Measurements from ENCODE around the gene ADGRV1.
"Not testable (repeated sequence)": the region's sequence is repeated elsewhere in the genome, so short reads cannot be mapped to it uniquely, and the experiment has no call there.

ADGRV1 gene

GRCh38 chr5:90957906-90958305 lies 399.3 kb downstream of the ADGRV1 start:
- no peak for DNase-seq

DNA sequence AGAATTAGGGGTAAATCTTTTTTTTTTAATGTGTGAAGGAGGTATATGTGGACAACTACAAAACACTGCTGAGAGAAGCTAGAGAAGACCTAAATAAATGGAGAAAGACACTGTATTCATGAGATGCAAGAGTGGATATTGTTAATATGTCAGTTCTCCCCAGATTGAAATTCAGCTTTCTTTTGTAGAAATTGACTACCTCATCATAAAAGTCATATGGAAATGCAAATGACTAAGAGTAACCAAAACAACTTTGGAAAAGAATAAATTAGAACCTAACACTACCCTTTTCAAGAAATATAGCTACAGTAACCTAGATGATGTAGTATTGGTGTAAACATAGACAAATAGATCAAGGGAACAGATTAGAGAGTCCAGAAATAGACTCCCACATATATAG lies 400.7 kb downstream of the ADGRV1 start:
- DNase-seq, result no peak

GRCh38 chr5:90962481-90962880 lies 403.9 kb downstream of the ADGRV1 start:
- DNase-seq, result no peak

GRCh38 chr5:90965110-90965685 lies 406.6 kb downstream of the ADGRV1 start:
- no peak for DNase-seq

DNA sequence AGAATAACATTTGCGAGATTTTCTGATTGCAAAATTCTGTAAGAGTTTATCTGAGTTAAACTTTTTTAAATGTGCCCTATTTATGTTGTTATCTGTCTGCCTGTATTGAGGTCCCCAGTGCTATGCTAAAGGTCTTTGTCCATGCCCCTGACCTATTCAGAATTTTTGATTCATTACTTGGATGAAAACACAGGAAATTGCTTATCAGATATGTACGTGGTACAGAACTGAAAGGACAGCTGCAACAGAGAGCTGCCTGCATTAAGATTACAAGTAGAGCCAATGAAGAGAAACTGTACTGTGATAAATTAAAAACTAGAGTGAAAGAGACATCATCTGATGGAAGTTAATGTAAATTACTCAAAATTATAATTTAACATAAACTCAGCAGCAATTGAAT lies 408.8 kb downstream of the ADGRV1 start:
- no peak for DNase-seq

DNA sequence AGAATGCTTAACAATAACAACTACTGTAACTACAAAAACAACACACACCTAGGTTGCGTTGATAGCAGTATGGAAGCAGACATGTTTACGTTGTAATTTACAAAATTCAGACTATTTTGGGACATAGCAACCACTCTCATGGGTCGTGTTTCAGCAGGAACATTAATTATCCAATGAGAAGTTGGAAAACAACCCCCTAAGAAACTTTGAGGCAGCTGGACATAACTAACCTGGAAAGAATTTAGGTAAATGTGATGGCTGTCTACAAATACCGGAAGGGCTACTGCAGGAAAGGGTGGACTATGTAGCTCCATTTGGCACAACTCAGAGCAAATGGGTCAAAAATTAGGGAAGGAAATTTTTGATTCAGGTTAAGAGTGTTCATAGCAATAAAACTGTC lies 409.3 kb downstream of the ADGRV1 start:
- no peak for DNase-seq

DNA sequence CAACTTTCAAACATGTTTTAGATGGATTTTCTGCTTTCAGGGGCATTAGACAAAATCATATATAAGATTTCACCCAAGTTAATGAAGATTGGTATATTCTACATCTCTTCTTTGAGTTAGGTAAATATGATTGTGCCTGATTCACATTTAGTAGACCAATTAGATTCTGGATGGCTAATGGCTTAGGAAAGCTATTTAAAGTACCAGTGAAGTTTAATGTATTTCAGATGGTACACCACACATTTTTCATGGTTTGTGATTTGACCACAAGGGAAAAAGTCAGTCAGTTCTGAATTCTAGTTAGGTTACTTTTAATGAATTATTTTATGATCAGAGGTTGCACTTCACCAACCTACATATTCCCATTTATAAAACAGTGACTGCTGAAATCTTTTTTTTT lies 409.7 kb downstream of the ADGRV1 start:
- no peak for DNase-seq

DNA sequence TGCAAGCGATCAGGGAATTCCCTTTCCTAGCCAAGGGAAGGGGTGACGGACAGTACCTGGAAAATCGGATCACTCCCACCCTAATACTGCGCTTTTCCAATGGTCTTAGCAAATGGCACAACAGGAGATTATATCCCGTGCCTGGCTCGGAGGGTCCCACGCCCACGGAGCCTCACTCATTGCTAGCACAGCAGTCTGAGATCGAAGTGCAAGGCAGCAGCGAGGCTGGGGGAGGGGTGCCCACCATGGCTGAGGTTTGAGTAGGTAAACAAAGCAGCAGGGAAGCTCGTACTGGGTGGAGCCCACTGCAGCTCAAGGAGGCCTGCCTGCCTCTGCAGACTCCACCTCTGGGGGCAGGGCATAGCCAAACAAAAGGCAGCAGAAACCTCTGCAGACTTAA lies 411.3 kb downstream of the ADGRV1 start:
- not testable (repeated sequence) for DNase-seq

GRCh38 chr5:90981177-90981576 lies 422.6 kb downstream of the ADGRV1 start:
- no peak for DNase-seq

DNA sequence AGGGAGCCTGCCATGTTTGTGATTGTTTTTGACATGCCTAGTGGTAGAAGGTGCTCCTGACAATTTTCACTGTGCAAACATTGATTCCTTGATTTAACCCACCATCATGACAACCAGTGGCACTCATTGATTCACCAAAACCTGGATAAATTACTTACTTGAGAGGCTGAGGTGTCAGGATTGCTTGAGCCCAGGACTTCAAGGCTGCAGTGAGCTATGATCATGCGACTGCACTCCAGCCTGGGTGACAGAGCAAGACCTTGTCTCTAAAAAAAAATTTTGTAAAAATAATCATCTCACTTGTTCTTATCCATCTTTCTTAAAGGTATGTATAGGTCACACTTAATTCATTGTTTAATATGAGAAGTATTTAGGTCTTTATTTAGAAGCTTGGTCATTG lies 423.2 kb downstream of the ADGRV1 start:
- no peak for DNase-seq

DNA sequence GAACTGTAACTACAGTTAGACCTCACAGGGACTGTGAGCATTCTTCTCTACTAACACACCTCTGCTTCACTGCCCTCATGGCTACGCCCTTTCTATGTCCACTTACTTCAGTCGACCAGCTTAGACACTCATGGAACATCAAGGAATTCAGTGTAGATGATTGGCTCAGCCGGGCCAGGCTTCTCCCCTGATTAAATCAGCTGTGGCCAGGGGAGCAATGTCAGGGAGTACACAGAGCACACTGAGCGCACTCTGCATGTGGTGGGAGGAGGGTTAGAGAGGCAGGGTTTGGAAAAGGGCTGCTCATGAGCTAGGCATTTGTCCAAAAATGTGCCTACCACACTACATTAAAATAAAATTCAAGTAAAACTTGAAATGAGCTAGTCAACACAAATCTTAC lies 424.0 kb downstream of the ADGRV1 start:
- DNase-seq, result no peak

DNA sequence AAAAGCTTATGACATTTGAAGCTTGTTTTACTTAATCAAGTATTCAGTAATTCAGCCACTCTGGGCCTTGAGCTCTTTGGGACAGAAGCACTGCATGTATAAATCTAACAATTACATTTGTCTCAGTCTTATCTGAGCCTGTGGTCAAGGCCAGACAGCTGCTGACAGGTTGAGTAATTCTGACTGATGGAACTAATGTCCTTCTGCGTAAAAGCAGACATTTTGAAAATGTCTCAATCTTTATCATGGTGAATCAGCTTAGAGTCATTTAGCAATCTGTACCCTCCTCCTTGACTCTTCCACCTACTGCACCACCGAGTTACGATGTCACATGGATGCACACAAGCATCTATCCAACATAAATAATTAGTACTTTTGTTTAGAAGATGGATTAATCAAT lies 424.6 kb downstream of the ADGRV1 start:
- DNase-seq, result no peak

DNA sequence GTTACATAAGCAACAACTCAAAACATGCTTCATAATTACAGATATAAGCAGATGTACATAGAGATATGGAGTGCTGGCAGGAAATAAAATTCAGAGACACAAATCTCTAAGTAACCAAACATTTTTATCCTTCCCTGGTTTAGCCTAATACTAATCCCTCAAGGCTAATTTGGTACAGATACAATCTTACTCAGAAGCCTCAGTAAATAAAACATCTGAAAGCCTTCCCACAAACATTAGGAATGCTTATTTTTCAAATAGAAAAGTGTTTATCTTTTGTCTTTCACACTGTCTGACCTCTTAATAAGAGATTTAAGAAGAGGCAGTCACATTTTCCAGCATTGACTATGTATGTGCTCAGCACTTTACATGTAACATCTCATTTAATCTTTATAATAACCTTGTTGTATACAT lies 425.1 kb downstream of the ADGRV1 start:
- no peak for DNase-seq

GRCh38 chr5:90985341-90985740 lies 426.7 kb downstream of the ADGRV1 start:
- DNase-seq, result no peak

DNA sequence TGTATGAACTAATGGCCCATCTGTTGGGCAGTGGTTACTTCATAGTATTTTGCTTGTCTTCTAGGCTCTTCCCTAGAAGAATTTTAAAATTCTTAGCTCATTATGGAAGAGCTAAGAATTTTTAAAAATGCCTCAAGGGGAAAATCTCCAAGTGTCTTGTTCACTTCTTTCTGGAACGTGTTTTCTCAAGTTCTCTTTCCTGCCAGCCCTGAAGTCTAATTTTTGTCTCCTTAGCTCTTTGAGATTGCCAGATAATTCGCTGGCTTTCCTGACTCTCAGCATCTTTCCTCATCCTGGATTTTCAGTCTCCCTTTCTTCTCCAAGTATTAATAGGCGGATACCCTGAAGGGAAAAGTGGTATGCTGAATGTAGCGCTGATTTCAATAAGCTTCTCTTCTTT lies 429.1 kb downstream of the ADGRV1 start:
- no peak for DNase-seq

DNA sequence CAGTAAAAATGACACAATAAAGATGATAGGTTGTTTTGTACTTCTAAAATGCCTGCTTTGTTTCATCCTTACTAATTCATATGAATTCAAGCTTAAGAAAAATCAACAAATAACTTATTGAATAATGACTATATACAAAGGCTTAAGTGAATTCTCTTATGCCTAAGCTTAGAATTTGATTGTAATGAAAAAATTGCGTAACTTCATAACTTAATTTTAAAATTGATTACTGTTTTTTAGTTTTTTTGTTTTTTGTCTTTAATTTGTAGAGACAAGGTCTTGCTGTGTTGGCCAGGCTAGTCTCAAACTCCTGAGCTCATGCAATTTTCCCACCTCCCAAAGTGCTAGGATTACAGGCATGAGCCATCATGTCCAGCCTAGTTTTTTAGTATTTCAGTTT lies 432.6 kb downstream of the ADGRV1 start:
- DNase-seq, result no peak

GRCh38 chr5:90994796-90995195 lies 436.2 kb downstream of the ADGRV1 start:
- no peak for DNase-seq

DNA sequence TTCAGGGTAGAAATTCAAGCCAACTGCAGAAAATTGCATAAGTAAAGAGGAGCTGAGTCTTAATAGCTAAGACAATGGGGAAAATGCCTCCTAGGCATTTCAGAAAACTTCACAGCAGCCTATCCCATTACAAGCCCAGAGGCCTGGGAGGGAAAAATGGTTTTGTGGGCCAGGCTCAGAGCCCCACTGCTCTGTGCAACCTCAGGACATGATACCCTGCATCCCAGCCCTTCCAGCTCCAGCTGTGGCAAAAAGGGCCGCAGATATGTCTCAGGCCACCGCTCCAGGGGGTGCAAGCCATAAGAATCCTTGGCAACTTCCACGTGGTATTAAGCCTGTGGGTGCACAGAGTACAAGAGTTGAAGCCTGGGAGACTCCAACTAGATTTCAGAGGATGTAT lies 437.5 kb downstream of the ADGRV1 start:
- no peak for DNase-seq

DNA sequence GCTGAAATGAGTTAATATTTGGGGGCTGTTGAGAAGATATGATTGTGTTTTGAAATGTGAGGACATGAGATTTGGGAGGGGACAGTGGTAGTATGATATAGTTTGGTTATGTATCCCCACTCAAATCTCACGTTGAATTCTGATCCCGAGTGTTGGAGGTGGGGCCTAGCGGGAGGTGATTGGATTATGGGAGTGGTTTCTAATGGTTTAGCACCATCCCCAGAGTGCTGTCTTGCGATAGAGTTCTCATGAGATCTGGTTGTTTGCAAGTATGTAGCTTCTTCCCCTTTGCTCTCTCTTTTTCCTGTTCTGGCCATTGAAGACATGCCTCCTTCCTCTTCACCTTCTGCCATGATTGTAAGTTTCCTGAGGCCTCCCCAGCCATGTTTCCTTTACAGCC lies 438.5 kb downstream of the ADGRV1 start:
- DNase-seq, result no peak

- no peak for DNase-seq
Measured at GRCh38 chr5:91000743-91001142, 442.1 kb downstream of the ADGRV1 start.

GRCh38 chr5:91006713-91007112 lies 448.1 kb downstream of the ADGRV1 start:
- no peak for DNase-seq

GRCh38 chr5:91007251-91007650 lies 448.7 kb downstream of the ADGRV1 start:
- DNase-seq, result no peak

DNA sequence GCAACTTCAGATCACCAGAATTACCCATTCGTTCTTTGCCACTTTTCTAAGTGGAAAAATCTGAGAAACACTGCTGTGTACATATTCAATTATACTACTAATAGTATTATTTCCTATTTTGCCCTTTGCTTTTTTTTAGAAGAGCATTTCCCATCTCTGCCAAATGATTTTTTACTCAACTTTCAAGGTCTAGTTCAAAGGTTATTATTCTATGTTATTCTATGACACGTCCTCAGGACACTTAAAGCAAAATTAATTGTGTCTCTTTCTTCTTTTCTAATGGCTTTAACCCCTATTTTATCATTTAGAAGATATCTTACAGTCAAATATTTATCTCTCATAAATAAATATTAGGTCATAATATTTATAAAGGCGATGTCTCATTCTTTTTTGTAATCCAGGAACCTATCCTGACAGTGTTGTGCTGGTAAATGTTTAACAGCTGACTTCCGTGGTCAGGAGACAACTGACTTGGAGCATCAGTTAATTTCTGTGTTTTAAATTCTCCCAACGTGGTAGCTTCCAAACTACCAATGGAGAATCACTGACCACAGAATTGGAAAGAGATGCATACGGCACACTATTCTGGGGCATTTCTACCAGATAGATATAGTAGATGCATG lies 449.3 kb downstream of the ADGRV1 start:
- DNase-seq, result no peak

DNA sequence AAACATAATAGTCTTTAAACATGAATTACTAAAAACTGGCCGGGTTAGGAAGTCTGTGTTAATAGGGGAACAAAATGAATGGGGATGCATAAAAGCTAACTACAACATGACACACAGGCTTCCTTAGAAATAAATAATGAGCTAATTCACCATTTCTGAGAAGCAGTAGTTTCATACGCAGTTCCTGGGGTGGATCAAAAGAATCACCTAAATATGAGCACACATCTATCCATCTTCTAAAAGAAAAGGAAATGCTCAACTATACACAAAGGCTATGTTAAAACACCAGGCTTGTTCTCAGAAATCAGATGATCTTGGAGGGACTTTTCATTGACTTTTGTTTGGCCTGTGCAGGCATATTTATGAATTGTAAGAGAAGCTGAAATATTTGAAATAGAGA lies 451.5 kb downstream of the ADGRV1 start:
- DNase-seq, result no peak

GRCh38 chr5:91011029-91011428 lies 452.4 kb downstream of the ADGRV1 start:
- DNase-seq, result no peak
